H9 (cell line): Measurements from ENCODE around the gene AKR1C2. TPM values are rescaled to one million over a fixed set of nuclear protein-coding genes. Genes with fewer than 3 reads are reported as not detected.

ENCODE experiments used
- DNase-seq: peaks from one replicate; pipeline ENCODE4 v3.0.0-alpha.2; 2017
- H2AFZ ChIP-seq: one replicate; pipeline ENCODE4 v1.6.1; 2013; ENCODE audit warnings: mild to moderate bottlenecking, low read length, control low read depth, moderate library complexity
- H2AK5ac ChIP-seq: 2 replicates; pipeline ENCODE4 v1.6.1; 2013; ENCODE audit warnings: low read length, control low read depth, mixed read lengths; ENCODE audit not compliant: insufficient read length
- H2BK120ac ChIP-seq: one replicate; pipeline ENCODE4 v1.6.1; 2013; ENCODE audit warnings: low read depth, mild to moderate bottlenecking, low read length, control low read depth, inconsistent platforms; ENCODE audit not compliant: poor library complexity, severe bottlenecking
- H2BK12ac ChIP-seq: 2 replicates; pipeline ENCODE4 v1.6.1; 2013; ENCODE audit warnings: low read length, control low read depth, mixed read lengths, low read depth; ENCODE audit not compliant: insufficient read length
- H2BK15ac ChIP-seq: 2 replicates; pipeline ENCODE4 v1.6.1; 2013; ENCODE audit warnings: low read depth, low read length, control low read depth
- H2BK20ac ChIP-seq: one replicate; pipeline ENCODE4 v1.6.1; 2013; ENCODE audit warnings: low read depth, mild to moderate bottlenecking, low read length, control low read depth, inconsistent platforms; ENCODE audit not compliant: poor library complexity, severe bottlenecking
- H2BK5ac ChIP-seq: 2 replicates; pipeline ENCODE4 v1.6.1; 2013; ENCODE audit warnings: low read length, control low read depth, mixed read lengths; ENCODE audit not compliant: insufficient read length
- H3K14ac ChIP-seq: 2 replicates; pipeline ENCODE4 v1.6.1; 2013; ENCODE audit warnings: low read length, control low read depth; ENCODE audit not compliant: insufficient read depth
- H3K18ac ChIP-seq: 2 replicates; pipeline ENCODE4 v1.6.1; 2013; ENCODE audit warnings: low read depth, mild to moderate bottlenecking, mixed read lengths, low read length, control low read depth; ENCODE audit not compliant: insufficient read length
- H3K23ac ChIP-seq: 2 replicates; pipeline ENCODE4 v1.6.1; 2013; ENCODE audit warnings: low read length, control low read depth, mixed read lengths, low read depth; ENCODE audit not compliant: insufficient read length
- H3K23me2 ChIP-seq: 2 replicates; pipeline ENCODE4 v1.6.1; 2013; ENCODE audit warnings: low read depth, mild to moderate bottlenecking, mixed read lengths, low read length, control low read depth; ENCODE audit not compliant: insufficient read length, poor library complexity, severe bottlenecking
- H3K27ac ChIP-seq: 2 replicates; pipeline ENCODE4 v1.5.1; 2013; ENCODE audit warnings: low read length, control low read depth, mixed read lengths, low read depth; ENCODE audit not compliant: insufficient read length
- H3K27me3 ChIP-seq: 2 replicates; pipeline ENCODE4 v1.6.1; 2013; ENCODE audit warnings: low read length, control low read depth, inconsistent platforms; ENCODE audit not compliant: insufficient read depth
- H3K4ac ChIP-seq: 2 replicates; pipeline ENCODE4 v1.6.1; 2013; ENCODE audit warnings: low read depth, mild to moderate bottlenecking, control low read depth, inconsistent platforms, low read length, moderate library complexity
- H3K4me1 ChIP-seq: 2 replicates; pipeline ENCODE4 v1.6.1; 2013; ENCODE audit warnings: low read length, control low read depth, inconsistent platforms; ENCODE audit not compliant: insufficient read depth
- H3K4me2 ChIP-seq: 2 replicates; pipeline ENCODE4 v1.6.1; 2013; ENCODE audit warnings: low read length, control low read depth, mixed read lengths; ENCODE audit not compliant: insufficient read length, insufficient read depth
- H3K56ac ChIP-seq: 2 replicates; pipeline ENCODE4 v1.6.1; 2013; ENCODE audit warnings: low read depth, mild to moderate bottlenecking, mixed read lengths, low read length, control low read depth; ENCODE audit not compliant: insufficient read length
- H3K79me1 ChIP-seq: 2 replicates; pipeline ENCODE4 v1.6.1; 2013; ENCODE audit warnings: low read depth, mild to moderate bottlenecking, moderate library complexity, low read length, control low read depth, inconsistent platforms; ENCODE audit not compliant: insufficient read depth, poor library complexity, severe bottlenecking
- H3K79me2 ChIP-seq: 2 replicates; pipeline ENCODE4 v1.6.1; 2013; ENCODE audit warnings: low read length, control low read depth, inconsistent platforms; ENCODE audit not compliant: insufficient read depth
- H3K9ac ChIP-seq: 2 replicates; pipeline ENCODE4 v1.6.1; 2013; ENCODE audit warnings: low read length, control low read depth, mixed read lengths; ENCODE audit not compliant: insufficient read length; ENCODE audit errors: extremely low read depth
- H3K9me3 ChIP-seq: one replicate; pipeline ENCODE4 v1.6.1; 2013; ENCODE audit warnings: low read depth, low read length, inconsistent platforms; ENCODE audit not compliant: control insufficient read depth
- H3T11ph ChIP-seq: one replicate; pipeline ENCODE4 v1.6.1; 2013; ENCODE audit warnings: mild to moderate bottlenecking, low read length, control low read depth, inconsistent platforms
- H4K20me1 ChIP-seq: one replicate; pipeline ENCODE4 v1.6.1; 2013; ENCODE audit not compliant: control insufficient read depth, insufficient read length, insufficient read depth
- H4K5ac ChIP-seq: 2 replicates; pipeline ENCODE4 v1.6.1; 2013; ENCODE audit warnings: low read depth, mild to moderate bottlenecking, mixed read lengths, low read length, control low read depth; ENCODE audit not compliant: insufficient read length
- H4K8ac ChIP-seq: replicated peaks from 2 replicates; pipeline ENCODE4 v1.6.1; 2013; ENCODE audit warnings: low read length, control low read depth, mixed read lengths, low read depth; ENCODE audit not compliant: insufficient read length
- H4K91ac ChIP-seq: 2 replicates; pipeline ENCODE4 v1.6.1; 2013; ENCODE audit warnings: low read depth, mild to moderate bottlenecking, moderate library complexity, mixed read lengths, low read length, control low read depth; ENCODE audit not compliant: insufficient read length
- H3K27ac Mint-ChIP-seq, 3 experiments: 2 replicates in 2 of 3; 3 replicates in 1 of 3; pipeline ENCODE4 v1.8.0; 2020 to 2021; ENCODE audit warnings: mixed read lengths in 3 of 3, mild to moderate bottlenecking in 1 of 3, moderate library complexity in 1 of 3
- H3K27me3 Mint-ChIP-seq: 2 replicates; pipeline ENCODE4 v1.8.0; 2021; ENCODE audit warnings: low read depth, mild to moderate bottlenecking, moderate library complexity, mixed read lengths
- H3K36me3 Mint-ChIP-seq, 3 experiments: 2 replicates in 2 of 3; 3 replicates in 1 of 3; pipeline ENCODE4 v1.8.0; 2020 to 2021; ENCODE audit warnings: low read depth in 3 of 3, mixed read lengths in 3 of 3; ENCODE audit not compliant: insufficient read depth in 1 of 3
- H3K4me1 Mint-ChIP-seq, 2 experiments: 2 replicates each; pipeline ENCODE4 v1.8.0; 2020; ENCODE audit warnings: mixed read lengths in 2 of 2
- H3K4me3 Mint-ChIP-seq, 2 experiments: 2 replicates in 1 of 2; 3 replicates in 1 of 2; pipeline ENCODE4 v1.8.0; 2020 to 2021; ENCODE audit warnings: mild to moderate bottlenecking in 2 of 2, mixed read lengths in 2 of 2, moderate library complexity in 1 of 2
- H3K9me3 Mint-ChIP-seq, 2 experiments: 2 replicates in 1 of 2; 3 replicates in 1 of 2; pipeline ENCODE4 v1.8.0; 2020; ENCODE audit warnings: mild to moderate bottlenecking in 2 of 2, mixed read lengths in 2 of 2, moderate library complexity in 1 of 2
- CTCF ChIP-seq: fragments of 200-600 bp; sonication (generic); conservative IDR thresholded peaks from 3 replicates; pipeline ENCODE4 v1.8.0; 2021; ENCODE audit warnings: antibody characterized with exemption, mild to moderate bottlenecking
- WGBS: extraction: QIAGEN DNeasy Blood & Tissue Kit; methylation state at CpG from one replicate; pipeline ENCODE4 v1.1.7; 2013; ENCODE audit warnings: missing lambda C conversion rate, low lambda C conversion rate, mixed read lengths; ENCODE audit not compliant: insufficient read length; ENCODE audit errors: extremely low coverage; 5-methylcytosine and 5-hydroxymethylcytosine counted together
- total RNA-seq: library from RNA; stranded (reverse); gene quantifications from 2 replicates; pipeline ENCODE4 v1.2.1, GENCODE V29; 2021

Gene AKR1C2
- total RNA-seq, 1 experiment from 2014 or later: 0.74 TPM

- H3K9ac ChIP-seq: no peak overlapping the region
- no peak for TF ChIP-seq CTCF
- H3K27ac ChIP-seq: no peak overlapping the region
- H3K9me3 ChIP-seq: no peaks in the 10 kb centered on the region
- H3K4me3 Mint-ChIP-seq: no peak overlapping the region
- H3K27ac Mint-ChIP-seq: no peak overlapping the region
- H2BK20ac ChIP-seq: no peak overlapping the region
- no peaks in the 10 kb centered on the region for H3K4me1 ChIP-seq
- no peak overlapping the region for H2BK120ac ChIP-seq
- no peak overlapping the region for H4K91ac ChIP-seq
- H3K27me3 Mint-ChIP-seq: no peaks in the 10 kb centered on the region; the same call in 1 of the 2 replicates
- H4K20me1 ChIP-seq: no peaks in the 10 kb centered on the region
- no peak overlapping the region for H2BK12ac ChIP-seq
- no peak overlapping the region for H2AK5ac ChIP-seq
- H3K18ac ChIP-seq: no peak overlapping the region
- no peak overlapping the region for H3K14ac ChIP-seq
- no peaks in the 10 kb centered on the region for H3K4me1 Mint-ChIP-seq
- H4K5ac ChIP-seq: no peak overlapping the region
- H3K9me3 Mint-ChIP-seq: peaks cover 16 to 58% of the 10 kb centered on the region in 2 experiments
- H3K4me2 ChIP-seq: no peak overlapping the region
- no peak overlapping the region for H3K56ac ChIP-seq
- H3K23me2 ChIP-seq: no peaks in the 10 kb centered on the region
- H2BK15ac ChIP-seq: no peak overlapping the region
- H3K79me1 ChIP-seq: no peaks in the 10 kb centered on the region
- no peak overlapping the region for H3T11ph ChIP-seq
- WGBS: no CpG with 5 or more reads among the region's 6 CpGs
- no peaks in the 10 kb centered on the region for H3K79me2 ChIP-seq
- H2BK5ac ChIP-seq: no peak overlapping the region
- no peak overlapping the region for H2AFZ ChIP-seq
- H3K36me3 Mint-ChIP-seq: peaks cover 2 to 3% (median 3%) of the 10 kb centered on the region in 3 experiments; a peak in 5 of 7 replicates
- no peak overlapping the region for H3K4ac ChIP-seq
- DNase-seq: no peak
- H3K27me3 ChIP-seq: no peaks in the 10 kb centered on the region
- H4K8ac ChIP-seq: no peak overlapping the region
- no peak overlapping the region for H3K23ac ChIP-seq
Measured at GRCh38 chr10:5046410-5046809, 42.8 kb upstream of the AKR1C2 start.
